HG02840 (cell line): ENCODE data around the gene CDC20B.

ENCODE experiments used
- ATAC-seq: cut with Tn5 transposase; IDR thresholded peaks from one replicate; pipeline ENCODE4 v1.9.1; 2021; ENCODE audit warnings: mild to moderate bottlenecking, moderate library complexity, moderate number of reproducible peaks; ENCODE audit not compliant: unreplicated experiment, low FRiP score

CDC20B gene

GRCh38 chr5:55172937-55173686, at the start of gene CDC20B:
Gene CDC20B, minus strand, starts transcription at chr5:55173177. Its CDS starts 177 bp downstream, at chr5:55173000.
- ATAC-seq, result peak; percentile 83

- ATAC-seq, result no peak
Measured at GRCh38 chr5:55222092-55222984, 49.4 kb upstream of the CDC20B start.

- no peak for ATAC-seq
Measured at GRCh38 chr5:55220433-55221185, 47.6 kb upstream of the CDC20B start.

- no peak for ATAC-seq
Measured at GRCh38 chr5:55219770-55220169, 46.8 kb upstream of the CDC20B start.

- ATAC-seq, result no peak
Measured at GRCh38 chr5:55218967-55219366, 46.0 kb upstream of the CDC20B start.

GRCh38 chr5:55211184-55211874, 38.4 kb upstream of the CDC20B start:
- ATAC-seq, result no peak

- ATAC-seq, result no peak
Measured at GRCh38 chr5:55205001-55205400, 32.0 kb upstream of the CDC20B start.

GRCh38 chr5:55191165-55191564, 18.2 kb upstream of the CDC20B start:
- ATAC-seq, result no peak

- ATAC-seq, result no peak
Measured at GRCh38 chr5:55188656-55189540, 15.9 kb upstream of the CDC20B start.

- ATAC-seq, result no peak
Measured at GRCh38 chr5:55187370-55187769, 14.4 kb upstream of the CDC20B start.

GRCh38 chr5:55180016-55180415, 7.0 kb upstream of the CDC20B start:
- ATAC-seq, result no peak

- no peak for ATAC-seq
Measured at GRCh38 chr5:55177078-55177477, 4.1 kb upstream of the CDC20B start.

- ATAC-seq, result no peak
Measured at GRCh38 chr5:55176176-55176818, 3.3 kb upstream of the CDC20B start.

- ATAC-seq, result no peak
Measured at GRCh38 chr5:55175781-55176175, 2.8 kb upstream of the CDC20B start.

- peak; percentile 17 for ATAC-seq
Measured at GRCh38 chr5:55173687-55174230, 782 bp upstream of the CDC20B start.

- peak; percentile 47 for ATAC-seq
Measured at GRCh38 chr5:55172051-55172899, 702 bp downstream of the CDC20B start.

GRCh38 chr5:55171471-55171870, 1.5 kb downstream of the CDC20B start:
- ATAC-seq, result no peak

GRCh38 chr5:55162666-55163065, 10.3 kb downstream of the CDC20B start:
- no peak for ATAC-seq
